ENCODE measurements around the gene TMEM170B.
"Not testable (repeated sequence)": the region's sequence is repeated elsewhere in the genome, so short reads cannot be mapped to it uniquely, and the experiment has no call there.

Gene TMEM170B

DNA sequence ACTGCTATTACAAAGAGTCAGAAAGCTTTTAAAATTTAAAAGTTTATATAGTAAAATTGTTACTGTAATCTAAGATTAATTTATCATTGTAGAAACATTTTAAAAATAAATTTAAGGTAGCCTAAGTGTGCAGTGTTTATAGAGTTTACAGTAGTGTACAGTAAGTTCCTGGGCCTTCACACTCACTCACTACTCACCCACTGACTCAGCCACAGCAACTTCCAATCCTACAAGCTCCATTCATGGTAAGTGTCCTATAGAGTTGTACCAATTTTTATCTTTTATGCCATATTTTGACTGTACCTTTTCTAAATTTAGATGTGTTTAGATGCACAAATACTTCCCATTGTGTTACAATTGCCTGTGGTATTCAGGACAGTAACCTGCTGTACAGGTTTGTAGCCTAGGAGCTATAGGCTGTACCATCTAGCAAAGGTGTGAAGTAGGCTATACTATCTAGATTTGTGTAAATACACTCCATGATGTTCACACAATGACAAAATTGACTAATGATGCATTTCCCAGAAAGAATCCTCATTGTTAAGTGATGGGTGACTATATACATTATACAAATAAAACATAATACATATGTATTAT lies 10.2 kb upstream of the TMEM170B start:
- in situ Hi-C loops (cut with MboI; ENCODE audit: low sequenced_read_pairs), result no loop called here

GRCh38 chr6:11528996-11529395 lies 8.6 kb upstream of the TMEM170B start:
- in situ Hi-C loops (cut with MboI; ENCODE audit: low sequenced_read_pairs), result no loop called here

DNA sequence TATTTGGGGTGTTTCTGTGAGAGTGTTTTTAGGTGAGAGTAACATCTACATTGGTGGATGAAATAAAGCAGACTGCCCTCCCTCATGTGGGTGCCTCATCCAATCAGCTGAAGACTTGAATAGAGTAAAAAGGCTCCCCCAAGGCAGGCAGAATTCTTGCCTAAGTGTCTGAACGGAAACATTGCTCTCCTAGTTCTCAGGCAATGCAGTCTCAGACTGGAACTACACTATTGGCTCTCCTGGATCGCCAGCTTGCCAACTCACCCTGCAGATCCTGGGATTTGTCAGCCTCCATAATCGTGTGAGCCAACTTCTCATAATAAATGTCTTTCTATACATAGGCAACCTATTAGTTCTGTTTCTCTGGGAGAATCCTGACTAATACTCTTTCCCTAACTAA lies 5.5 kb upstream of the TMEM170B start:
- in situ Hi-C loops (cut with MboI; ENCODE audit: low sequenced_read_pairs), result no loop called here

- in situ Hi-C loops (cut with MboI; ENCODE audit: low sequenced_read_pairs), result no loop called here
These were observed 3.0 kb upstream of the TMEM170B start for GRCh38 chr6:11534561-11534960.

- in situ Hi-C loops (cut with MboI; ENCODE audit: low sequenced_read_pairs), result no loop called here
These were observed 1.7 kb upstream of the TMEM170B start for GRCh38 chr6:11535801-11536230.

- in situ Hi-C loops (cut with MboI; ENCODE audit: low sequenced_read_pairs), result no loop called here
These were observed 754 bp upstream of the TMEM170B start for GRCh38 chr6:11536795-11537194.

DNA sequence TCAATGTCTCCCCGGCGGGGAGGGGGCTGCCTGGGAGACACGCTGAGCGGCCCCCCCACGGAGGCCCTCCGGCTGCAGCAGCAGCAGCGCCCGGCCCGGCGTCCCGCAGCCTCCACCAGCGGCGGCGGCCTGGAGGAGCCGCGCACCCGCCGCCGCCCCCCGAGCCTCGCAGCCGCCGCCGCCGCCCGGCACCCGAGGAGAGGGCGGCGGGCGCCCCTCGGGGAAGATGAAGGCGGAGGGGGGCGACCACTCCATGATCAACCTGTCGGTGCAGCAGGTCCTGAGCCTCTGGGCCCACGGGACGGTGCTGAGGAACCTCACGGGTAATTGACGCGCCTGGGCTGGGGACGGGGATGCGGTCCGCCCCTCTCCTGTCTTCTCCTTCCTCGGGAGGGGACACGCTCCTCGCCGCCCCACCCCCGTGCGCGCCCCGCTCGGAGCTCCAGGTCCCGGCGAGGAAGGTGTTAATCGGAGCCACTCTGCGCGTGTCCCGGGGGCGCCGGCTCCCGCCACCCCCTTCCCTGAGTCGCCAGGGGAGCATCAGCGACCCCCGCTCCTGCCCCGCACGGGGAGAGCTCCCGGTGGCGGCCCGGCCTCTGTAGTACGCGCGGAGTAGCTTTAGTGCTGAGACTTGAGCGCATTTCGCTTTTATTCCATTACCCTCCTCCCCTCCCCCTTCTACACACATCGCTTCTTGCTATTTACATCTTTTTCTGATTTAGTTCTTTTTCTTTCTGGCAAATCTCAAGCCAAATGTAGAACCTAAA lies 686 bp downstream of the TMEM170B start:
- in situ Hi-C loops (cut with MboI; ENCODE audit: low sequenced_read_pairs), result no loop called here

DNA sequence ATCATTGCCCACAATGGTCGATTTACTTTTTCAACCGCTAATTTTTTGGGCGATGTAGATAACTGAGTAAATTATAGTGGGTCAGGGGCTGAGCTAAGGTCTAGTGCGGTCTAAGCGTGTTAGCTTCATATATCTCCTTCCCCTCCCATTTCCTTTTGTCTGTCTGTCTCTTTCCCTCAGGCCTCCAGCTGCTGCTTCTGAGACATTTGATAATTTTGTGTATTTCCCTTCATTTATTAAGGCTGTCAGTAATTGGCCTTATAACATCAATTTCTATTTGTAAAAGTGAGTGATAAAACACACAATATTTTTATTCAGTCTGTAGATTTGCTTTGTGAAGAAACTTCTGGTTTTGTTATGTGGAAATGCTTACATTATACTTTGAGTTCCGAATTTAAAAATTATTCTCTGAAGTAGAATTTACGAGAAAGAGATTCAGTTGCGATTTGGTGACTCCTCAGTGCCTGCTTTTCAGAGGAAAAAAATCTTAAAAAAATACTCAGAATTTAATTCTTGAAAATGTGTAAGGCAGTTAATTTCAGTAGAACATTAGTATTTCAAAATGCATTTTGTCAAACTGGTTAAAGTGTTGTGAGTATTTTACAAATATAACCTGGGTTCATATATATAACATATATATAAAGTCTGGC lies 1.4 kb downstream of the TMEM170B start:
- in situ Hi-C loops (cut with MboI; ENCODE audit: low sequenced_read_pairs), result no loop called here

GRCh38 chr6:11542863-11543262 lies 5.3 kb downstream of the TMEM170B start:
- in situ Hi-C loops (cut with MboI; ENCODE audit: low sequenced_read_pairs), result no loop called here

DNA sequence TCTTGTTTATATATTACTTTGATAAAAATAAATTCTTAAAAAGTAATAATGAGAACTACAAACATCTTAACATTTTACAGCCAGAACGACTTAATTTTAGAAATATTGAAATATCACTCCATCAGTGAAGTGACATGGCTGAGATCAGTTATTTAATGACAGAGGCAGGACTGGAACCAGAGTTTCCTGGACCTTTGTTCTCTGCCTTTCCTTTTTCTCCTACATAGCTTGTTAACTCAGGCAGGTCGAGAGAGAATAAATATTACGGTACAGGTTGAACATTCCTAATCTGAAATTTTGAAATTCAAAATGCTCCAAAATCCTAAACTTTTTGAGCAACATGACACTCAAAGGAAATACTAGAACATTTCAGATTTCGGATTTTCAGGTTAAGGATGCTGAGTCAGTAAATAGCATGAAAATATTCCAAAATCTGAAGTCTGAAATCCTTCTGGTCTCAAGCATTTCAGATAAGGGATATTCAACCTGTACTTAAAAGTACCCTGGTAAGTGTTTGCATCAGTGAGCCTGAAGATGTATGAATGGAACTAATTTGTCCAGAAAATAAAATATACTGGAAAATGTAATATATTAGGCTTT lies 6.5 kb downstream of the TMEM170B start:
- in situ Hi-C loops (cut with MboI; ENCODE audit: low sequenced_read_pairs), result no loop called here

DNA sequence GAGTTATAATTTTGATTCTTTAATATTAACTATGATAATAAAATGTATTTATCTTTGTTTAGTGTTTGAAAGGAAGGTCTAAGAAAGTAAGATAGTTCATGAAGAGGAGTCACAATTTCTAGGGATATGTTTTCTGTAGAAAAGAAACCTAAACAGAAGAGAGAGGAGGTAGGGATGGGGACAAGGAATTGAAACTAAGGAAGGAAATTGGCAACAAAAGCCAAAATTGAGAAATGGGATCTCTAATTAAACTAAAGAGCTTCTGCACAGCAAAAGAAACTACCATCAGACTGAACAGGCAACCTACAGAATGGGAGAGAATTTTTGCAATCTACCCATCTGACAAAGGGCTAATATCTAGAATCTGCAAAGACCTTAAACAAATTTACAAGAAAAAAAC lies 10.3 kb downstream of the TMEM170B start:
- in situ Hi-C loops (cut with MboI; ENCODE audit: low sequenced_read_pairs), result not testable (repeated sequence)

GRCh38 chr6:11548578-11548977 lies 11.0 kb downstream of the TMEM170B start:
- in situ Hi-C loops (cut with MboI; ENCODE audit: low sequenced_read_pairs), result not testable (repeated sequence)

DNA sequence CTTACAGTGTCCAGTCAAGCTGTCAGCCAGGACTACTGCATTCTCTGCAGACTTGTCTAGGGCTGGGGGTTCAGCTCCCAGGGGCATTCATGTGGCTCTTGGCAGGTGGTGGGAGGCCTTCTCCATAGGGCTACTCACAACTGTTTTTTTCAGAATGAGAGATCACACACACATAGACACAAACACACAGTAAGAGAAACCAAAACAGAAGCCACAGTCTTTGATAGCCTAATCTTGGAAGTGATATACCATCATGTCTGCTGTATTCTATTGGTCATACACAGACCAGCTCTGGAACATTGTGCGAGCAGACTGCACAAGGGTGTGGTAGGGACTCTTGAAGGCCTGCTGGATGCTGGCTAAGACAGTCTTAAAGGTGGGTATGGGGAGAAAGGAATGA lies 13.5 kb downstream of the TMEM170B start:
- in situ Hi-C loops (cut with MboI; ENCODE audit: low sequenced_read_pairs), result no loop called here

GRCh38 chr6:11552442-11552841 lies 14.9 kb downstream of the TMEM170B start:
- in situ Hi-C loops (cut with MboI; ENCODE audit: low sequenced_read_pairs), result no loop called here

DNA sequence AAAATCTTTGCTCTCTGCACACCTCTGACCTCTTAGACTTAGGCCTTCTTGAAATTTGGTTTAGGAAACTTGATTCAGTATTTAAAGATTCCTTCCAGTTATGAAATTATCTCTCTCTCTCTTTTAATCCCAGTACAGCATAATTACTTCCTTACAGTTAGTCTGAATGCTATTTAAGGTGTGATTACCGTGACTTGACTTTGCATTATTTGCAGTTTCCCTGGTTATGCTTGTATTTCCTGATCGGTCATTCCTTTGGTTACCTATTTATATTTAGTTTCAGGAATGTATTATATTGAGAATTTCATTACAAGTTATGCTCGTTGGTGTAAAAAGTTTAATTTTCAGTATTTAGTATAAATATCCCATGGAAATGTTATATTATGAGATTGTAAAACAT lies 16.3 kb downstream of the TMEM170B start:
- in situ Hi-C loops (cut with MboI; ENCODE audit: low sequenced_read_pairs), result no loop called here

GRCh38 chr6:11556309-11556708 lies 18.8 kb downstream of the TMEM170B start:
- in situ Hi-C loops (cut with MboI; ENCODE audit: low sequenced_read_pairs), result no loop called here

DNA sequence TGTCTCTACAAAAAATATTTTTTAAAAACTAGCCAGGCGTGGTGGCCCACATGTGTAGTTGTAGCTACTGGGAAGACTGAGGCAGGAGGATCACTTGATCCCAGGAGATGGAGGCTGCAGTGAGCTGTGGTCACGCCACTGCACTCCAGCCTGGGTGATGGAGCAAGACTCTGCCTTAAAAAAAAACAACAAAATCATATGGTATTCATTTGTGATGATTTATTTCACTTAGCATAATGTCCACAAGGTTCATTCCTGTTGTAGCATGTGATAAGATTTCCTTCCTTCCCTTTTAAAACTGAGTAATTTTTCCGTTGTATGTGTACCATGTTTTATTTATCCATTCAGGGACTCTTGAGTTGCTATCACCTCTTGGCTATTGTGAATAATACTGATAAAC lies 26.2 kb downstream of the TMEM170B start:
- in situ Hi-C loops (cut with MboI; ENCODE audit: low sequenced_read_pairs), result no loop called here

DNA sequence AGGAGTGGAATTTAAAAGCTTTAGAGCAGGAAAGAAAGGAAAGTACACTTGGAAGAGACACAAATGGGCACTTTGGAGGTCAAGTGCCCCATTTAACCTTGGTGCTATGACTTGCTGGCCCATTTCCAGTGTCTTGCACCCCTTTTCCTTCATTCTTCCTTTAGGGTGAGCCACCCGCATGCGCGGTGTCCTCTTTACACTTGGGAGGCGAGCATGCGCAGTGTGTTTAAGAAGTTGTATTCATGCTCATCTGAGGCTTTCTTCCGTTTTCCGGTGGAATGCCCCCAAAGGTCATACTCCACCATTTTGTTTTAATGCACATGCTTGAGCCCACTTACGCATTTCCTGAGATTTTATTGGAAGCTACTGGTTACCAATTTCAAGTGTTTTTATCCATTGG lies 29.1 kb downstream of the TMEM170B start:
- in situ Hi-C loops (cut with MboI; ENCODE audit: low sequenced_read_pairs), result no loop called here

GRCh38 chr6:11571073-11571472 lies 33.5 kb downstream of the TMEM170B start:
- in situ Hi-C loops (cut with MboI; ENCODE audit: low sequenced_read_pairs), result loop anchor here (10.0 kb wide), 1 partner anchor 416 kb away; no protein-coding TSS in a partner anchor

DNA sequence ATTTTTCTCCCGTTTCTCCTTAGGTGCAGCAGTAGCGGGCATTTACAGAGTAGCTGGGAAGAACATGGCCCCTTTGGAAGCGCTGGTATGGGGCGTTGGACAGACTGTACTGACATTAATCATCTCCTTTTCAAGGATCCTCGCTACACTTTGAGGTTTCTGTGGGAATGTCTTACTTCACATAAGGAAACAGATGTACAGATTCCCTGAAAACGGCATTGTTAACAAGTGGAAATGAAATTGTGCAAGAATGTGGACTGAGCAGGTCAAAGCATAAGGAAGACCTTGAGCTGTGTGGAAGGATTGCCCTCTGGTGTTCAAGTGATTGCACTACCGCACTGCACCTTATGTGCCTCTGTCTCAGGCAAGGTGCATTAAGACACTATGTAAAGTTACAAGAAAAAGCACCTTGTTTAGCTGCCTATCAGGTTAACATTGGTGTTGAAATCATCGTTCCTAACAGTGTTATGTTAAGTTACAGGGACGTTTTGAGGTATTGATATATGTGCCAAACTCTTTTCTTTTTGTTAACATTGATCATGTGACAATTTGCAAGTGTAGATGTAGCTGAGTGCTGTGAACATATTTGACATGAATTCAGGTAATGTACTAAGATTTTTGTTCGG lies 38.0 kb downstream of the TMEM170B start:
- in situ Hi-C loops (cut with MboI; ENCODE audit: low sequenced_read_pairs), result loop anchor here (10.0 kb wide), 1 partner anchor 421 kb away; no protein-coding TSS in a partner anchor
